Mammary microvascular endothelial cell (primary cell): ENCODE results near the gene PDPR. TPM values are rescaled to one million over a fixed set of nuclear protein-coding genes. Genes with fewer than 3 reads are reported as not detected.

Experiments used
- total RNA-seq: library from RNA; depleted of rRNA; stranded (reverse); fragments of >200 nt; gene quantifications from 2 replicates; pipeline ENCODE4 v1.2.3, GENCODE V29; 2015

Gene PDPR
- total RNA-seq = 12.8 and 17.1 TPM in 2 replicates

DNA sequence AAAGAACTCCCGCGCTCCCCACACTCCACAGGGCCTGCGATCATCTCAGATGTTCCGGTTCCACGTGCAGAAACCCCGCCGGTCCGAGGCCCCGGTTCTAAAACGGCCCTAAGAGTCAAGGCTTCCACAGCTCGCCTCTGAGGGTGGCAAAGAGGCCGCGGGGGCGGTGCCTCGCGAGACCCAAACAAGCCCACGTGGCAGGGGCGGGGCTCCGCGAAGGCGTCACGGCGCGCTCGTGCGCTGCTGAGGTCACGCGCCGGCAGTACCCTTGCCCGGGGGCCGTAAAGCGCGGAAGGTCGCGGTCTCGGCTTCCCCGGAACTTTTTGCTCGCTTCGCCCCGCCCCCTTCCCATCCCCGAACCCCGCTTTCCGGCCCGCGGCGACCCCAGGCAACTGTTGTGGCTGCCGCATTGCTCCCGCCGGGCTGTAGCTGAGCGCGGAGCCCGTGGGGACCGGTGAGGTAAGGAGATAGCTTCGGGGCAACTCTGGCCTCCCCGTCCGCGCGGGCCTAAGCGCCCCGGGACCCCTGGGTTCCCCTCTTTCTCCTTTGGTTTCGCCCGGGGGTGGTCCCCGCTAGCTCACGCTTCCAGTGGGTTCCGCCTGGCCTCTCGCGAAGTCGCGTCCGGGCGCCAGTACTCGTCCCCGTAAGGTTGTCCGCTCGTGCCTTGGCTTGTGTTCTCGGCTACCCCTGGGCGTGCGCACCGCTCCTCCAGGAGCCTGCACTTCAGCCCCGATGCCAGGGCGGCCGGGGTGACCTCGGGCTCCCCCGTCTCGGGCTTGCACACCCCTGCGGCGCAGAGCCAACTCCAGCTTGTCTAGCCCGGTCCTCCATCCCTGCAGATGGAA is at the start of gene PDPR:
Gene PDPR, plus strand, starts transcription at position 351 of the 845 bp plus-strand sequence. CDS start 6,161 bp downstream, outside the sequence.

DNA sequence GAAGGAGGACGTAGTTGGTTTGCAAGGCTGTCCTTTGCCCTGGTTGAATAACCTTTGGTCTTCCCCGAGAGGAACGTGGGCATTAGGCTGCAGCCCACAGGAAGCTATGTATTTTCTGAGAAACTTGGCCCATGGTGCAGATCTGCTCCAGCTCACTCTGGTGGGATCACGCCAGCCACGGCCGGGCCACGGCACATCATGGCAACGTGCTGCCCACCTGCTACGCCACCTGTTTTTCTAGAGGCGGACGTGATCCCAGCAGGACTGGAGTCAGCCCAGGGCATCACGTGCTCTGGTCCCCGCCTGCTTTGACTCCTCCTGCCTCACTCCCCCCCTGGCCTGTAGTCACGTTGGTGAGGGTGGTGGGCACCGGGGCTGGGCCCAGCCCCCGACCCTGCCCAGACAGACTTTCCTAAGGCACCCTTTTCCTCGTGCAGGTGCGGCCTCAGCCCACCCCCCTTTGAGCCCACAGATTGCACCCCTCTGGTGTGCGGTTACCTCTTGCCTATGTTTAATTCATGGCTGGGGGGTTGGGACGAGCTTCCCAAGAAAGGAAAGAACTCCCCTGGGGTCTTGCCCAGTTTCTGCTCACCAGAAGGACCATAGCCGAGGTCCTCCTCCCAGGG is 59.2 kb downstream of the PDPR start, which contains the start of gene CLEC18C:
Gene CLEC18C, plus strand, starts transcription at position 576 of the 626 bp plus-strand sequence. CDS start 492 bp downstream, outside the sequence.

Other genes starting within 250 kb of the PDPR start
- under 0.01 TPM in 1 of 2 replicates, not detected in the other for gene CLEC18A, start 163.0 kb upstream of the PDPR start, total RNA-seq
- gene CLEC18C, start 59.5 kb downstream of the PDPR start, total RNA-seq = not detected in 2 replicates
- 31.9 and 32.5 TPM in 2 replicates for gene EXOSC6, start 137.6 kb downstream of the PDPR start, total RNA-seq
- gene AARS1, start 175.2 kb downstream of the PDPR start, total RNA-seq = 108 and 114 TPM in 2 replicates
- 34.8 and 39.2 TPM in 2 replicates for gene DDX19B, start 184.9 kb downstream of the PDPR start, total RNA-seq
- gene DDX19A, start 232.6 kb downstream of the PDPR start, total RNA-seq = 41.3 and 45.8 TPM in 2 replicates